ENCODE data around the gene PTCRA. TPM values are rescaled to one million over a fixed set of nuclear protein-coding genes. Genes with fewer than 3 reads are reported as not detected.
A peak's percentile ranks its signal among the peaks of the same experiment; 100 is the strongest.

The PTCRA gene
- total RNA-seq, 2 donors from 2014 or later, result not detected

GRCh38 chr6:42974919-42975505, 59.2 kb downstream of the PTCRA start:
- Mint-ChIP-seq H3K9me3 (no peaks in the 10 kb centered on the region), H3K27me3 (ENCODE audit: low read depth) (no peaks in the 10 kb centered on the region), H3K4me1 (ENCODE audit: low read depth) (peaks cover 53% of the 10 kb centered on the region), H3K27ac (no peak overlapping the region), H3K36me3 (ENCODE audit: insufficient read depth in 2 of 2) (peaks cover 4 to 12% of the 10 kb centered on the region in 2 donors), H3K4me3 (peak overlapping the region in 1 of 2 donors; percentile 38)
- no peak for DNase-seq
- ATAC-seq (replicated peaks in 1 of 2), result no peak

Other genes with a start within 250 kb of the PTCRA start
- gene PRPH2, start 193.5 kb upstream of the PTCRA start, total RNA-seq, result under 1 TPM in 1 of 2 donors, not detected in 1; 0.14 TPM
- 10 to 100 TPM; 24.3 to 25.3 TPM for gene TBCC, start 169.9 kb upstream of the PTCRA start, total RNA-seq
- gene BICRAL, start 134.0 kb upstream of the PTCRA start, total RNA-seq, result 10 to 100 TPM; 21.9 to 24.4 TPM
- 100 to 1,000 TPM; 116 to 117 TPM for gene RPL7L1, start 36.4 kb upstream of the PTCRA start, total RNA-seq
- 10 to 100 TPM; 37.3 to 46.1 TPM for gene CNPY3, start 13.4 kb downstream of the PTCRA start, total RNA-seq
- gene GNMT, start 44.7 kb downstream of the PTCRA start, total RNA-seq, result under 1 TPM; 0.69 to 0.70 TPM
- 10 to 100 TPM; 28.0 to 31.5 TPM for gene PEX6, start 63.1 kb downstream of the PTCRA start, total RNA-seq
- gene PPP2R5D, start 68.5 kb downstream of the PTCRA start, total RNA-seq, result 10 to 100 TPM; 51.3 to 60.5 TPM
- gene MEA1, start 97.9 kb downstream of the PTCRA start, total RNA-seq, result 10 to 100 TPM; 42.1 to 53.7 TPM
- 10 to 100 TPM; 62.5 to 68.9 TPM for gene KLHDC3, start 98.2 kb downstream of the PTCRA start, total RNA-seq
- gene RRP36, start 105.6 kb downstream of the PTCRA start, total RNA-seq, result 10 to 100 TPM; 43.4 to 54.2 TPM
- gene CUL7, start 137.8 kb downstream of the PTCRA start, total RNA-seq, result 10 to 100 TPM; 16.8 to 19.7 TPM
- gene MRPL2, start 143.4 kb downstream of the PTCRA start, total RNA-seq, result 10 to 100 TPM; 85.0 to 85.7 TPM
- gene KLC4, start 143.6 kb downstream of the PTCRA start, total RNA-seq, result 10 to 100 TPM; 36.9 to 37.4 TPM
- 1 to 10 TPM; 2.8 to 7.8 TPM for gene PTK7, start 160.3 kb downstream of the PTCRA start, total RNA-seq